Measurements from ENCODE around the gene EMX2.
A peak's percentile ranks its signal among the peaks of the same experiment; 100 is the strongest.

EMX2 gene

GRCh38 chr10:117544004-117544701, 1.6 kb downstream of the EMX2 start:
- no peak for DNase-seq (ENCODE audit: low spot score)
- peak overlapping the region; percentile 80 for H3K27ac Mint-ChIP-seq
- H3K36me3 Mint-ChIP-seq (ENCODE audit: low read depth), result peaks cover 6% of the 10 kb centered on the region
- peaks cover 4% of the 10 kb centered on the region for H3K4me1 Mint-ChIP-seq (ENCODE audit: low read depth)
- H3K27me3 Mint-ChIP-seq (ENCODE audit: low read depth), result peaks cover 87% of the 10 kb centered on the region
- H3K9me3 Mint-ChIP-seq, result no peaks in the 10 kb centered on the region
- peak overlapping the region; percentile 29 for H3K4me3 Mint-ChIP-seq

- H3K4me3 Mint-ChIP-seq, result peak overlapping the region; percentile 18
- peaks cover 87% of the 10 kb centered on the region for H3K27me3 Mint-ChIP-seq (ENCODE audit: low read depth)
- no peaks in the 10 kb centered on the region for H3K9me3 Mint-ChIP-seq
- DNase-seq (ENCODE audit: low spot score), result no peak
- H3K27ac Mint-ChIP-seq, result peak overlapping the region; percentile 80
- H3K4me1 Mint-ChIP-seq (ENCODE audit: low read depth), result peaks cover 4% of the 10 kb centered on the region
- peaks cover 6% of the 10 kb centered on the region for H3K36me3 Mint-ChIP-seq (ENCODE audit: low read depth)
Measured at GRCh38 chr10:117544711-117545140, 2.2 kb downstream of the EMX2 start.

GRCh38 chr10:117545141-117546019, 2.8 kb downstream of the EMX2 start:
- peaks cover 4% of the 10 kb centered on the region for H3K4me1 Mint-ChIP-seq (ENCODE audit: low read depth)
- no peak overlapping the region for H3K27ac Mint-ChIP-seq
- peaks cover 88% of the 10 kb centered on the region for H3K27me3 Mint-ChIP-seq (ENCODE audit: low read depth)
- peaks cover 6% of the 10 kb centered on the region for H3K36me3 Mint-ChIP-seq (ENCODE audit: low read depth)
- DNase-seq (ENCODE audit: low spot score), result no peak
- H3K9me3 Mint-ChIP-seq, result no peaks in the 10 kb centered on the region
- H3K4me3 Mint-ChIP-seq, result no peak overlapping the region

GRCh38 chr10:117546020-117546580, 3.6 kb downstream of the EMX2 start:
- DNase-seq (ENCODE audit: low spot score), result no peak
- Mint-ChIP-seq H3K9me3 (no peaks in the 10 kb centered on the region), H3K27me3 (ENCODE audit: low read depth) (peaks cover 88% of the 10 kb centered on the region), H3K4me1 (ENCODE audit: low read depth) (peaks cover 4% of the 10 kb centered on the region), H3K36me3 (ENCODE audit: low read depth) (peaks cover 6% of the 10 kb centered on the region), H3K27ac (peak overlapping the region; percentile 55), H3K4me3 (no peak overlapping the region)

- peaks cover 4% of the 10 kb centered on the region for H3K4me1 Mint-ChIP-seq (ENCODE audit: low read depth)
- peaks cover 6% of the 10 kb centered on the region for H3K36me3 Mint-ChIP-seq (ENCODE audit: low read depth)
- H3K9me3 Mint-ChIP-seq, result no peaks in the 10 kb centered on the region
- H3K27ac Mint-ChIP-seq, result no peak overlapping the region
- H3K27me3 Mint-ChIP-seq (ENCODE audit: low read depth), result peaks cover 88% of the 10 kb centered on the region
- no peak for DNase-seq (ENCODE audit: low spot score)
- H3K4me3 Mint-ChIP-seq, result no peak overlapping the region
Measured at GRCh38 chr10:117546581-117547015, 4.1 kb downstream of the EMX2 start.

GRCh38 chr10:117547016-117547715, 4.6 kb downstream of the EMX2 start:
- Mint-ChIP-seq H3K4me1 (ENCODE audit: low read depth) (peaks cover 4% of the 10 kb centered on the region), H3K4me3 (no peak overlapping the region), H3K9me3 (no peaks in the 10 kb centered on the region), H3K36me3 (ENCODE audit: low read depth) (peaks cover 6% of the 10 kb centered on the region), H3K27ac (no peak overlapping the region), H3K27me3 (ENCODE audit: low read depth) (peaks cover 89% of the 10 kb centered on the region)
- no peak for DNase-seq (ENCODE audit: low spot score)

GRCh38 chr10:117547716-117548668, 5.4 kb downstream of the EMX2 start:
- peaks cover 4% of the 10 kb centered on the region for H3K4me1 Mint-ChIP-seq (ENCODE audit: low read depth)
- no peaks in the 10 kb centered on the region for H3K9me3 Mint-ChIP-seq
- no peak for DNase-seq (ENCODE audit: low spot score)
- no peak overlapping the region for H3K27ac Mint-ChIP-seq
- no peak overlapping the region for H3K4me3 Mint-ChIP-seq
- peaks cover 6% of the 10 kb centered on the region for H3K36me3 Mint-ChIP-seq (ENCODE audit: low read depth)
- H3K27me3 Mint-ChIP-seq (ENCODE audit: low read depth), result peaks cover 92% of the 10 kb centered on the region

- no peak overlapping the region for H3K4me3 Mint-ChIP-seq
- peaks cover 8% of the 10 kb centered on the region for H3K4me1 Mint-ChIP-seq (ENCODE audit: low read depth)
Measured at GRCh38 chr10:117549100-117549585, 6.6 kb downstream of the EMX2 start.

GRCh38 chr10:117550076-117550475, 7.5 kb downstream of the EMX2 start:
- peaks cover 3% of the 10 kb centered on the region for H3K36me3 Mint-ChIP-seq (ENCODE audit: low read depth)
- H3K9me3 Mint-ChIP-seq, result no peaks in the 10 kb centered on the region
- DNase-seq (ENCODE audit: low spot score), result no peak
- no peak overlapping the region for H3K4me3 Mint-ChIP-seq
- H3K4me1 Mint-ChIP-seq (ENCODE audit: low read depth), result peaks cover 4% of the 10 kb centered on the region
- no peak overlapping the region for H3K27ac Mint-ChIP-seq
- peaks cover 91% of the 10 kb centered on the region for H3K27me3 Mint-ChIP-seq (ENCODE audit: low read depth)

More at GRCh38 chr10:117549100-117549585, 6.6 kb downstream of the EMX2 start:
- no peaks in the 10 kb centered on the region for H3K9me3 Mint-ChIP-seq
- no peak overlapping the region for H3K27ac Mint-ChIP-seq
- H3K36me3 Mint-ChIP-seq (ENCODE audit: low read depth), result peaks cover 5% of the 10 kb centered on the region
- DNase-seq (ENCODE audit: low spot score), result no peak
- peaks cover 91% of the 10 kb centered on the region for H3K27me3 Mint-ChIP-seq (ENCODE audit: low read depth)

GRCh38 chr10:117550599-117551329, 8.2 kb downstream of the EMX2 start:
- Mint-ChIP-seq H3K36me3 (ENCODE audit: low read depth) (peaks cover 3% of the 10 kb centered on the region), H3K9me3 (no peaks in the 10 kb centered on the region), H3K4me1 (ENCODE audit: low read depth) (peaks cover 4% of the 10 kb centered on the region), H3K27me3 (ENCODE audit: low read depth) (peaks cover 90% of the 10 kb centered on the region), H3K4me3 (no peak overlapping the region), H3K27ac (no peak overlapping the region)
- no peak for DNase-seq (ENCODE audit: low spot score)

GRCh38 chr10:117551330-117552155, 9.0 kb downstream of the EMX2 start:
- H3K9me3 Mint-ChIP-seq, result no peaks in the 10 kb centered on the region
- peaks cover 83% of the 10 kb centered on the region for H3K27me3 Mint-ChIP-seq (ENCODE audit: low read depth)
- peaks cover 4% of the 10 kb centered on the region for H3K4me1 Mint-ChIP-seq (ENCODE audit: low read depth)
- H3K27ac Mint-ChIP-seq, result peak overlapping the region; percentile 78
- DNase-seq (ENCODE audit: low spot score), result no peak
- H3K36me3 Mint-ChIP-seq (ENCODE audit: low read depth), result no peaks in the 10 kb centered on the region
- no peak overlapping the region for H3K4me3 Mint-ChIP-seq
